ENCODE measurements around the gene C1orf198.

DNA sequence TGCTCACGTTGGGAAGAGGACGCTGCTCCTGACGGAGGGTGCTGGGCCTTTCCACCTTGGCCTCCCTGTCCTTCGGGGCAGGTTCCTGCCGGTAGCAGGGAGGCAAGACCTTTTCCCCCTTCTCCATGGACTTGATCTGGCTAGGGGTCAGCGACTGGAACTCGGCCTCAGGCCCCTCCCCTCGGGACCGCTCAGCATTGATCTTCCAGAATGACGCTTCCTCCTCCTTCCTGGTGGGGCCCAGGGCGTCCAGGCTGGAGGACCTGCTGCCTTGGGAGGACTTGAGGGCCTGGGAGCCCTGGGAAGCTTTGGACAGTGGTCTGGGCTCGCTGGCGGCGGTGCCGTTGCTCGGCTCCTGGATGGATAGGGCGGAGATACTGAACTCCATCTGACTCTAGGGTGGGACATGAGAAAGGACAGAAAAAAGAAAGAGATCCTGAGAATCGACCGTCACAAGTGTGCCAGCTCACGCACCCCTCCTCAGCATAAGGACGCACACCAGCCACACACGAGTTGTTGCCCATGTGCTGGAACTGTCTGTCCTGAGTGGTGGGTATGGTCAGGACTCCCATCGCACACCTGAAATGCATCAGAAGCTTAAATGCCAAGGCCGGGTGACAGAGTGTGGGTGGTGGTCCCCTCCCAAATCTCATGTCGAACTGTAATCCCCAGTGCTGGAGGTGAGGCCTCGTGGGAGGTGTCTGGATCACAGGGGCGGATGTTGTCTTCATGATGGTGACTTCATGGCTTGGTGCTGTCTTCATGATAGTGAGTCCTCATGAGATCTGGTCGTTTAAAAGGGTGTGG lies 24.6 kb downstream of the C1orf198 start:
- TF ChIP-seq REST (IDR thresholded peaks at IDR 0.05; ENCODE audit: insufficient read depth in 1 of 2, low read depth in 2 of 2, low read length in 2 of 2) (no peak), SIN3A (IDR thresholded peaks at IDR 0.05; ENCODE audit: borderline replicate concordance, insufficient read depth, low read length) (no peak), TAF1 (IDR thresholded peaks at IDR 0.05; ENCODE audit: borderline replicate concordance, insufficient read depth, low read length) (no peak), POLR2AphosphoS5 (IDR thresholded peaks at IDR 0.05; ENCODE audit: low read depth, low read length) (no peak), FOXP2 (optimal IDR thresholded peaks at IDR 0.05; ENCODE audit: borderline replicate concordance, extremely low read depth, extremely low read length, insufficient read depth) (no peak)
